ENCODE data around the gene ARHGAP15.

ARHGAP15 gene

DNA sequence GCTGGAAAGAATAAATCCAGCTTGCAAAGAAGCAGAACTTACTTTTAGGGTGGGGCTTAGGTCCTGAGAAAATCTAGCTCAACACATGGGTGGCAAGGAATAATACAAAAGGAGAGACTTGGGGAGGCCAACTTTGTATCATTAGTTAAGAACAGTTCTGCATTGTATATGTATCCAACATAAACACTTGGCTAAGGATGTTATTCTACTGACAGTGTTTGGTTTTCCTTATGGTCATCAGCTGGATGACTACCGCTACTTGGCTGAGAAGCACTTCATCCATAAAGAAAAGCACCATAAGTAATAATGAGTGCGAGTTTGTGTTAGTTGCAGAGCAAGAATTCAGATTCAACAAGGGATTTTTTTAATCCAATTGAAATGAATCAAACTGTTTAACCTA lies 614.9 kb downstream of the ARHGAP15 start:
- H3K27ac ChIP-seq, result no peak overlapping the region
- no peak for TF ChIP-seq CTCF (conservative IDR thresholded peaks at IDR 0.05)

DNA sequence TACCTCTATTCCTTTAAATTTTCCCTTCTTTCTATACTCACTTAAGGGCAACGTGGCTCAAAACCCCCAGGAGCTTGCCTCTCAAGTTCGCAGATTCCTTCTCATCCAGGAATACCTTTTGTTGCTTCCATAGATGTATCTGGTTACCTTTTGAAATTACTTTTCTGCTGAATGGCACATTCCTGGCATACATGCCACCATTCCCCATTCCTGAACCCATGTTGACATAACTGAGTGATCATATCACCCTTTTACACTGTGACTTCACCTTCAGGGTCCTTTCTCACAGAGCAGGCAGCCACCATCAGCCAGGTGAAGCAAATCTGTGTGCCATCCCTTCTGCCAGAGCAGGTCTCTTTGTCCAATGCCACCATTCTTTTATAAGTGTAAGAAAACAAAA lies 615.8 kb downstream of the ARHGAP15 start:
- no peak overlapping the region for H3K27ac ChIP-seq
- TF ChIP-seq CTCF (conservative IDR thresholded peaks at IDR 0.05), result no peak

DNA sequence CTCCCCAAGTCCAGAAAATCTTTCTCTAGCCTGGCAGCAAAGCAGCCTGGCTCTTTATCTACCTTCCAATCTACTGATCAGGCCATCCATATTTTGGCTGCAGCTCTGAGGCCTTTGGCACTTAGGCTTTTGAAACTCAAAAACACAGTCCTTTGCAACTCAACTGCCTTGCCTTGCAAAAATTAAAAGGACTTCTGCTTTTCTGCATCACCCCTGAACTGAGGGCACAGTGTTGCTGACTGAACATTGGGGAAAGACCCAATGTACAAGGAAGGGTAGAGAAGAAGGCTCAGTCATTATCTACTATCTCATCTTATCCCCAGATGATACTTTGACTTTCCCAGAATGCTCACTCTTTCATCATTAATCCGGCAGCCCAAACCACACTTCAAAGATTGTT lies 625.5 kb downstream of the ARHGAP15 start:
- TF ChIP-seq CTCF (conservative IDR thresholded peaks at IDR 0.05), result no peak
- H3K27ac ChIP-seq, result no peak overlapping the region

DNA sequence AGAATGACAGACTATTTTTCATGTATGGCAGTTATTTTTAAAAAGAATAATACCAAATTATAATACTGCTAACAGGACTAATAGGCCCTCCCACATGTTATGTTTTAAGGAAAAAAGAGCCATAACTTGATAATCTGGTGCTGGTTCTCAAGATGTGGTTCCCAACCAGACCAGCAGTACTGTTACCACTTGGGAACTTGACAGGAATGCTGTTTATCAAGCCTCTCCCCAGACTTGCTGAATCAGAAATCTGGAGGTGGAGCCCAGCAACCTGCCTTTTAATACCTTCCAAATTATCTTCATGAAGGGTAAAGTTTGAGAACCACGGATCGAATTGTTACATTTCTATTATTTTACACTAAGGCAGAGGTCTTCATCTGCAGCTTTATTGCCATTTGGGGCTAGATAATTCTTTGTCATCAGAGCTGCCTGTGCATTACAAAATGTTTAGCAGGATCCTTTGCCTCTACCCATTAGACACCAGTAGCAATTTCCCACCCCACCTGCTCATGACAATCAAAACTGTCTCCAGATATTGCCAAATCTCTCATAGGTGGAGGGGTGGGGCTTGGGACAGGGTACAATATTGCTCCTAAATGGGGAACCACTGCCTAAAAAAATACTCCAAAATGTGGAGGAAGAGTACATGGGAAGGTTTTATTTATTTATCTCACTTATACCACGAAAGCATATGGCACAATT lies 629.6 kb downstream of the ARHGAP15 start:
- H3K27ac ChIP-seq, result no peak overlapping the region
- no peak for TF ChIP-seq CTCF (conservative IDR thresholded peaks at IDR 0.05)

DNA sequence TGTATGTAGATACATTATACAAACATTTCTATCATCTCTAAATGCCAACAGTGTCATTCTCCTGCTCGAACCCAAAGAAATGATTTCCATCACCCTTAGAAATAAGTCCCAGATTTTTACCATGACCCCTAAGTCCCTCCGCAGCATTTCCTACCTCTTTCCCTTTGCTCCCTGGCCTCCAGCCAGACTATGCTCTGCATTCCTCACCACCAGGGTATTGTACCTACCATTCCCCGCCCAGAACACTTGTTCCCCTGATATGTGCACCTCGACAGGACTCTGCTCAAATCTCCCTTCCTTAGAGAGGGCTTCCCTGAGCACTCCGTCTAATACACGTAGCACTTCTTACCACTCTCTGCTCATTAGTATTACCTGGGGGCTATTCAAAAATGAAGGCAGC lies 630.2 kb downstream of the ARHGAP15 start:
- no peak for TF ChIP-seq CTCF (conservative IDR thresholded peaks at IDR 0.05)
- H3K27ac ChIP-seq, result no peak overlapping the region

DNA sequence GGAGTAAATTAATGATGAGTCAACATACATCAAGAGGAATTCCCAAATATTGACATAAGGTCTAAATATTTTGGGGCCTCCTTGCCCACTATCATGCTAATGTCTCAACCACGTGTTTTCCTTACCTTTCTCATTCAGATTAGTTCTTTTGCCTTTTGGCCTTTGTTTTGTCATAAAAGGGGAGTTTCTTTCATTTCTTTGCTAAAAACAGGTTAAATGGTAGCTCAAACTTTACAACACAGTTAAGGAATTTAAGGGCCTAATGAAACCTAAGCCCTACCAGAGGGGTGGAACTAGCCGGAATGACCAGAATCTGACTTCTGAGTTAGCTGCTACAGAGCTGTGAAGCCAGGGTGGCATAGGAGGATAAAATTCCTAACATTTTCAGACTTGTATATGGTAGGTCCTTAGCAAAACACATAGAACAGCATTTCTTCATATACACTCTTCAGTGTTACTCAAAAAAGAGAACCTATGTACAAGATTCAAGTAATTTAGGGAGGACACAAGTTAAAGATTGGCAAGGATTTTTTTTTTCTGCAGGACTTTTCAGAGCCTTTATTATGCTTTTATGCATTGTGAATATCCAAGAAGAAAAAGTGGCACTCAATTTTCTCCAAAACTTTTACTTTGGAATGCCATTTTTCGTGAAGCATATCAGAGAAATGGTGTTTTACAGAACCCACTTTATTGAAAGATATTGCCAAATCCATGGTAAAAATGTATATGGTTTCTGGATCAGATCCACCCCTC lies 633.1 kb downstream of the ARHGAP15 start:
- H3K27ac ChIP-seq, result no peak overlapping the region
- TF ChIP-seq CTCF (conservative IDR thresholded peaks at IDR 0.05), result no peak

DNA sequence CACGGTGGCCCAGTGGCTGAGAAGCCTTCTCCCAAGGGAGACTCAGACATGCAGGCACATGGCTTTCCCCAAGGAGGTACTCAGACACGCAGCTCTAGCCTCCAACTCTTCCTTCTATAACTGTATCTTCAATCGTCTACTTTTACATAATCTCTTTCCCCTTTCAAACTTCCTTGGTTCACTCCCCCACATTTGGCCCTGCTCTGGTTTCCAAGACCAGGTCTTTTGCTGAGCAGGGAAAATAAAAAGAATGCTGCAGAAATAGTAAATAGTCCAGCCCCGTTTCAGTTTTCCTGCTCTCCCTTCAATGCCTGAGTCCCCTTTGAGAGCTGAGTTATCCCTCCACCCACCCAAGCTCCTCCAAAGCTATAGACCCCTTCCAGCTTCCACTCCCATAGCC lies 635.0 kb downstream of the ARHGAP15 start:
- H3K27ac ChIP-seq, result no peak overlapping the region
- no peak for TF ChIP-seq CTCF (conservative IDR thresholded peaks at IDR 0.05)
